H9 (cell line): ENCODE results near the gene INPP5J. TPM values are rescaled to one million over a fixed set of nuclear protein-coding genes. Genes with fewer than 3 reads are reported as not detected.

Experiments
- DNase-seq: peaks from one replicate; pipeline ENCODE4 v3.0.0-alpha.2; 2017
- H2AFZ ChIP-seq: one replicate; pipeline ENCODE4 v1.6.1; 2013; ENCODE audit warnings: mild to moderate bottlenecking, low read length, control low read depth, moderate library complexity
- H2AK5ac ChIP-seq: 2 replicates; pipeline ENCODE4 v1.6.1; 2013; ENCODE audit warnings: low read length, control low read depth, mixed read lengths; ENCODE audit not compliant: insufficient read length
- H2BK120ac ChIP-seq: one replicate; pipeline ENCODE4 v1.6.1; 2013; ENCODE audit warnings: low read depth, mild to moderate bottlenecking, low read length, control low read depth, inconsistent platforms; ENCODE audit not compliant: poor library complexity, severe bottlenecking
- H2BK12ac ChIP-seq: 2 replicates; pipeline ENCODE4 v1.6.1; 2013; ENCODE audit warnings: low read length, control low read depth, mixed read lengths, low read depth; ENCODE audit not compliant: insufficient read length
- H2BK15ac ChIP-seq: 2 replicates; pipeline ENCODE4 v1.6.1; 2013; ENCODE audit warnings: low read depth, low read length, control low read depth
- H2BK20ac ChIP-seq: one replicate; pipeline ENCODE4 v1.6.1; 2013; ENCODE audit warnings: low read depth, mild to moderate bottlenecking, low read length, control low read depth, inconsistent platforms; ENCODE audit not compliant: poor library complexity, severe bottlenecking
- H2BK5ac ChIP-seq: 2 replicates; pipeline ENCODE4 v1.6.1; 2013; ENCODE audit warnings: low read length, control low read depth, mixed read lengths; ENCODE audit not compliant: insufficient read length
- H3K14ac ChIP-seq: 2 replicates; pipeline ENCODE4 v1.6.1; 2013; ENCODE audit warnings: low read length, control low read depth; ENCODE audit not compliant: insufficient read depth
- H3K18ac ChIP-seq: 2 replicates; pipeline ENCODE4 v1.6.1; 2013; ENCODE audit warnings: low read depth, mild to moderate bottlenecking, mixed read lengths, low read length, control low read depth; ENCODE audit not compliant: insufficient read length
- H3K23ac ChIP-seq: 2 replicates; pipeline ENCODE4 v1.6.1; 2013; ENCODE audit warnings: low read length, control low read depth, mixed read lengths, low read depth; ENCODE audit not compliant: insufficient read length
- H3K23me2 ChIP-seq: 2 replicates; pipeline ENCODE4 v1.6.1; 2013; ENCODE audit warnings: low read depth, mild to moderate bottlenecking, mixed read lengths, low read length, control low read depth; ENCODE audit not compliant: insufficient read length, poor library complexity, severe bottlenecking
- H3K27ac ChIP-seq: 2 replicates; pipeline ENCODE4 v1.5.1; 2013; ENCODE audit warnings: low read length, control low read depth, mixed read lengths, low read depth; ENCODE audit not compliant: insufficient read length
- H3K27me3 ChIP-seq: 2 replicates; pipeline ENCODE4 v1.6.1; 2013; ENCODE audit warnings: low read length, control low read depth, inconsistent platforms; ENCODE audit not compliant: insufficient read depth
- H3K4ac ChIP-seq: 2 replicates; pipeline ENCODE4 v1.6.1; 2013; ENCODE audit warnings: low read depth, mild to moderate bottlenecking, control low read depth, inconsistent platforms, low read length, moderate library complexity
- H3K4me1 ChIP-seq: 2 replicates; pipeline ENCODE4 v1.6.1; 2013; ENCODE audit warnings: low read length, control low read depth, inconsistent platforms; ENCODE audit not compliant: insufficient read depth
- H3K4me2 ChIP-seq: 2 replicates; pipeline ENCODE4 v1.6.1; 2013; ENCODE audit warnings: low read length, control low read depth, mixed read lengths; ENCODE audit not compliant: insufficient read length, insufficient read depth
- H3K56ac ChIP-seq: 2 replicates; pipeline ENCODE4 v1.6.1; 2013; ENCODE audit warnings: low read depth, mild to moderate bottlenecking, mixed read lengths, low read length, control low read depth; ENCODE audit not compliant: insufficient read length
- H3K79me1 ChIP-seq: 2 replicates; pipeline ENCODE4 v1.6.1; 2013; ENCODE audit warnings: low read depth, mild to moderate bottlenecking, moderate library complexity, low read length, control low read depth, inconsistent platforms; ENCODE audit not compliant: insufficient read depth, poor library complexity, severe bottlenecking
- H3K79me2 ChIP-seq: 2 replicates; pipeline ENCODE4 v1.6.1; 2013; ENCODE audit warnings: low read length, control low read depth, inconsistent platforms; ENCODE audit not compliant: insufficient read depth
- H3K9ac ChIP-seq: 2 replicates; pipeline ENCODE4 v1.6.1; 2013; ENCODE audit warnings: low read length, control low read depth, mixed read lengths; ENCODE audit not compliant: insufficient read length; ENCODE audit errors: extremely low read depth
- H3K9me3 ChIP-seq: one replicate; pipeline ENCODE4 v1.6.1; 2013; ENCODE audit warnings: low read depth, low read length, inconsistent platforms; ENCODE audit not compliant: control insufficient read depth
- H3T11ph ChIP-seq: one replicate; pipeline ENCODE4 v1.6.1; 2013; ENCODE audit warnings: mild to moderate bottlenecking, low read length, control low read depth, inconsistent platforms
- H4K20me1 ChIP-seq: one replicate; pipeline ENCODE4 v1.6.1; 2013; ENCODE audit not compliant: control insufficient read depth, insufficient read length, insufficient read depth
- H4K5ac ChIP-seq: 2 replicates; pipeline ENCODE4 v1.6.1; 2013; ENCODE audit warnings: low read depth, mild to moderate bottlenecking, mixed read lengths, low read length, control low read depth; ENCODE audit not compliant: insufficient read length
- H4K8ac ChIP-seq: replicated peaks from 2 replicates; pipeline ENCODE4 v1.6.1; 2013; ENCODE audit warnings: low read length, control low read depth, mixed read lengths, low read depth; ENCODE audit not compliant: insufficient read length
- H4K91ac ChIP-seq: 2 replicates; pipeline ENCODE4 v1.6.1; 2013; ENCODE audit warnings: low read depth, mild to moderate bottlenecking, moderate library complexity, mixed read lengths, low read length, control low read depth; ENCODE audit not compliant: insufficient read length
- H3K27ac Mint-ChIP-seq, 3 experiments: 2 replicates in 2 of 3; 3 replicates in 1 of 3; pipeline ENCODE4 v1.8.0; 2020 to 2021; ENCODE audit warnings: mixed read lengths in 3 of 3, mild to moderate bottlenecking in 1 of 3, moderate library complexity in 1 of 3
- H3K27me3 Mint-ChIP-seq: 2 replicates; pipeline ENCODE4 v1.8.0; 2021; ENCODE audit warnings: low read depth, mild to moderate bottlenecking, moderate library complexity, mixed read lengths
- H3K36me3 Mint-ChIP-seq, 3 experiments: 2 replicates in 2 of 3; 3 replicates in 1 of 3; pipeline ENCODE4 v1.8.0; 2020 to 2021; ENCODE audit warnings: low read depth in 3 of 3, mixed read lengths in 3 of 3; ENCODE audit not compliant: insufficient read depth in 1 of 3
- H3K4me1 Mint-ChIP-seq, 2 experiments: 2 replicates each; pipeline ENCODE4 v1.8.0; 2020; ENCODE audit warnings: mixed read lengths in 2 of 2
- H3K4me3 Mint-ChIP-seq, 2 experiments: 2 replicates in 1 of 2; 3 replicates in 1 of 2; pipeline ENCODE4 v1.8.0; 2020 to 2021; ENCODE audit warnings: mild to moderate bottlenecking in 2 of 2, mixed read lengths in 2 of 2, moderate library complexity in 1 of 2
- H3K9me3 Mint-ChIP-seq, 2 experiments: 2 replicates in 1 of 2; 3 replicates in 1 of 2; pipeline ENCODE4 v1.8.0; 2020; ENCODE audit warnings: mild to moderate bottlenecking in 2 of 2, mixed read lengths in 2 of 2, moderate library complexity in 1 of 2
- WGBS: extraction: QIAGEN DNeasy Blood & Tissue Kit; methylation state at CpG from one replicate; pipeline ENCODE4 v1.1.7; 2013; ENCODE audit warnings: missing lambda C conversion rate, low lambda C conversion rate, mixed read lengths; ENCODE audit not compliant: insufficient read length; ENCODE audit errors: extremely low coverage; 5-methylcytosine and 5-hydroxymethylcytosine counted together
- total RNA-seq: library from RNA; stranded (reverse); gene quantifications from 2 replicates; pipeline ENCODE4 v1.2.1, GENCODE V29; 2021
- TF ChIP-seq, protein P1 (sequence below): fragments of 200-600 bp; sonication (generic); conservative IDR thresholded peaks from 3 replicates; pipeline ENCODE4 v1.8.0; 2021; ENCODE audit warnings: antibody characterized with exemption, mild to moderate bottlenecking

INPP5J gene
- total RNA-seq, 1 experiment from 2014 or later: 4.9 TPM

DNA sequence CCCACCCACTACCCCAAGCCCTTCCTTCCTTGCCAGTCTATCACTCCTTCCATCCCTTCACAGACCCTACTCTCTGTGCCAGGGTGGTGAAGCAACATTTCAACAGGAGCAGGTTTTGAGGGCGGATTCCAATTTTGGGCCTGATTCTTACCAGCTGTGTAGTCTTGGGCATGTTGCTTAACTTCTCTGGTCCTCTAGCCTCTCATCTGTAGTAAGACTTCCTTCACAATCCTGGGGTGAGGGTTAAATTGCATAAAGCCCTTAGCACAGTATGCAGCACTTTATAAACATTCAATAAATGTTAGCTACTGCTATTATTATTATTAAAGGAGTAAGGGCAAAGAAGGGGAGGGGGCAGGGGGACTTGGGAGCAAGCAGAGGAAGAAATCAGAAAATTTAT lies 32.2 kb downstream of the INPP5J start:
- Histone ChIP-seq H3K79me1 (no peaks in the 10 kb centered on the region), H3T11ph (no peak overlapping the region), H4K91ac (no peak overlapping the region), H3K9ac (no peak overlapping the region), H2BK120ac (no peak overlapping the region), H3K9me3 (no peaks in the 10 kb centered on the region), H3K4me2 (no peak overlapping the region), H2AK5ac (no peak overlapping the region), H4K8ac (no peak overlapping the region), H3K4me1 (no peaks in the 10 kb centered on the region), H3K18ac (no peak overlapping the region), H3K27me3 (no peaks in the 10 kb centered on the region), H2BK20ac (no peak overlapping the region), H3K4ac (no peak overlapping the region), H3K79me2 (no peaks in the 10 kb centered on the region), H2BK15ac (no peak overlapping the region), H2AFZ (no peak overlapping the region), H4K5ac (no peak overlapping the region), H3K23me2 (no peaks in the 10 kb centered on the region), H4K20me1 (no peaks in the 10 kb centered on the region), H3K23ac (no peak overlapping the region), H3K14ac (no peak overlapping the region), H2BK12ac (no peak overlapping the region), H3K27ac (no peak overlapping the region), H2BK5ac (no peak overlapping the region), H3K56ac (no peak overlapping the region)
- TF ChIP-seq, protein P1, sequence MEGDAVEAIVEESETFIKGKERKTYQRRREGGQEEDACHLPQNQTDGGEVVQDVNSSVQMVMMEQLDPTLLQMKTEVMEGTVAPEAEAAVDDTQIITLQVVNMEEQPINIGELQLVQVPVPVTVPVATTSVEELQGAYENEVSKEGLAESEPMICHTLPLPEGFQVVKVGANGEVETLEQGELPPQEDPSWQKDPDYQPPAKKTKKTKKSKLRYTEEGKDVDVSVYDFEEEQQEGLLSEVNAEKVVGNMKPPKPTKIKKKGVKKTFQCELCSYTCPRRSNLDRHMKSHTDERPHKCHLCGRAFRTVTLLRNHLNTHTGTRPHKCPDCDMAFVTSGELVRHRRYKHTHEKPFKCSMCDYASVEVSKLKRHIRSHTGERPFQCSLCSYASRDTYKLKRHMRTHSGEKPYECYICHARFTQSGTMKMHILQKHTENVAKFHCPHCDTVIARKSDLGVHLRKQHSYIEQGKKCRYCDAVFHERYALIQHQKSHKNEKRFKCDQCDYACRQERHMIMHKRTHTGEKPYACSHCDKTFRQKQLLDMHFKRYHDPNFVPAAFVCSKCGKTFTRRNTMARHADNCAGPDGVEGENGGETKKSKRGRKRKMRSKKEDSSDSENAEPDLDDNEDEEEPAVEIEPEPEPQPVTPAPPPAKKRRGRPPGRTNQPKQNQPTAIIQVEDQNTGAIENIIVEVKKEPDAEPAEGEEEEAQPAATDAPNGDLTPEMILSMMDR: no peak
- Mint-ChIP-seq H3K36me3 (no peaks in the 10 kb centered on the region), H3K4me3 (no peak overlapping the region), H3K9me3 (no peaks in the 10 kb centered on the region), H3K4me1 (no peaks in the 10 kb centered on the region), H3K27me3 (peaks cover 63% of the 10 kb centered on the region), H3K27ac (no peak overlapping the region)
- WGBS: no CpG with 5 or more reads among the region's 1 CpG
- no peak for DNase-seq
